ENCODE measurements around the gene CD1B.
"Not testable (repeated sequence)": the region's sequence is repeated elsewhere in the genome, so short reads cannot be mapped to it uniquely, and the experiment has no call there.

CD1B gene

DNA sequence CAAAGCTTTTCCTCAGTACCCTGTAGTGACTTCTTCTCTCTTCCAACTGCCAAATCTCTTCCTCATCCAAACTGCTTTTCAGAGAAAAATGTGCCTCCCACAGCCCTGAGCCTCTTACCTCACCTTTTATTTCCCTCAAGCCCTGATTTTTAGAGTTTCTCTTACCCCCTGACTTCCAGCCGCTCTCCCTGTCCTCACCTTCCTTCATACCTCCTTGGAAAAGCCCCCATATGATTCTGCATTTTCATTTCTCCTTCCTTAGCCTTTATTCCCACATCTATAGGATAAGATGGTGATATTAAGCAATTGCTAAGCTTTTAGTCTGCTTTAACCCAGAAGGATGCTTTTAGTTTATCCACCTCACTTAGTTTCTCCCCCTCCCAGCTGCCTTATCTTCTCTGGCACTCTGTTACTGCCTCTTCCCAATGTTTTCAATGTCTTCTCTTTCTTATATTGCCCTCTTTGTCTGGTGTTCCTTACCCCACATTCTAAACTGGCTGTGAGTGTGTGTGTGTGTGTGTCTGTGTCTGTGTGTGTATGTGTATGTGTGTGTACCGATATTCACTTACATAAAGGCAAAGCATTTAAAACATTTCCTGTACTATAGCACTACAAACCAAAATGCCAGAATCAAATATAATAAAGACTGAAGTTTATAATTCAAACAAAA is at the start of gene CD1B:
TSS of gene CD1B (minus strand) at position 51 of the 670 bp plus-strand sequence. CDS start 108 bp downstream, outside the sequence.
- POLR2A ChIA-PET (ENCODE audit: low non-redundant PET), result no interaction called here
- TF ChIP-seq, protein P1, sequence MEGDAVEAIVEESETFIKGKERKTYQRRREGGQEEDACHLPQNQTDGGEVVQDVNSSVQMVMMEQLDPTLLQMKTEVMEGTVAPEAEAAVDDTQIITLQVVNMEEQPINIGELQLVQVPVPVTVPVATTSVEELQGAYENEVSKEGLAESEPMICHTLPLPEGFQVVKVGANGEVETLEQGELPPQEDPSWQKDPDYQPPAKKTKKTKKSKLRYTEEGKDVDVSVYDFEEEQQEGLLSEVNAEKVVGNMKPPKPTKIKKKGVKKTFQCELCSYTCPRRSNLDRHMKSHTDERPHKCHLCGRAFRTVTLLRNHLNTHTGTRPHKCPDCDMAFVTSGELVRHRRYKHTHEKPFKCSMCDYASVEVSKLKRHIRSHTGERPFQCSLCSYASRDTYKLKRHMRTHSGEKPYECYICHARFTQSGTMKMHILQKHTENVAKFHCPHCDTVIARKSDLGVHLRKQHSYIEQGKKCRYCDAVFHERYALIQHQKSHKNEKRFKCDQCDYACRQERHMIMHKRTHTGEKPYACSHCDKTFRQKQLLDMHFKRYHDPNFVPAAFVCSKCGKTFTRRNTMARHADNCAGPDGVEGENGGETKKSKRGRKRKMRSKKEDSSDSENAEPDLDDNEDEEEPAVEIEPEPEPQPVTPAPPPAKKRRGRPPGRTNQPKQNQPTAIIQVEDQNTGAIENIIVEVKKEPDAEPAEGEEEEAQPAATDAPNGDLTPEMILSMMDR (conservative IDR thresholded peaks at IDR 0.05; ENCODE audit: low read depth), result no peak
- CTCF ChIA-PET, result interaction anchor here (0.7 kb wide), 1 partner anchor 126 kb away, joined by 3 read pairs; no protein-coding TSS in a partner anchor
- DNase-seq (ENCODE audit: low spot score), result no peak
- no peak within 1 kb of the TSS for H3K27ac ChIP-seq

DNA sequence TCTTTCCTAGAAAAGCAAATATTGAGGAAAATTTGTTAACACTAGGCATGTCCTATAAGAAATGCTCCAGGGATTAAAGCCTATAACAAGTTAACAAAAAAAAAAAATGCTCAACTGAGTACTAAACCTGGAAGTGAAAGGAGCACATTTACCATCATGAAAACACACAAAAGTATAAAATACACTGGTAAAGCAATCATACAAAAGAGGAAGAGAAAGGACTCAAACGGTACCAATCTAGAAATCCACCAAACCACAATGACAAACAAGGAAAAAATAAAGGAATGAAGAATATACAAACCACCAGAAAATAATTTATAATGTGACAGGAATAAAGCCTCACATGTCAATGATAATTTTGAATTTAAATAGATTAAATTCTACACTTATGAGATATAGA is 43.5 kb upstream of the CD1B start:
- TF ChIP-seq, protein P1 (conservative IDR thresholded peaks at IDR 0.05; ENCODE audit: low read depth), result no peak
- no peak overlapping the region for H3K27ac ChIP-seq
- no peak for DNase-seq (ENCODE audit: low spot score)
- ChIA-PET POLR2A (ENCODE audit: low non-redundant PET) (no interaction called here), CTCF (no interaction called here)

DNA sequence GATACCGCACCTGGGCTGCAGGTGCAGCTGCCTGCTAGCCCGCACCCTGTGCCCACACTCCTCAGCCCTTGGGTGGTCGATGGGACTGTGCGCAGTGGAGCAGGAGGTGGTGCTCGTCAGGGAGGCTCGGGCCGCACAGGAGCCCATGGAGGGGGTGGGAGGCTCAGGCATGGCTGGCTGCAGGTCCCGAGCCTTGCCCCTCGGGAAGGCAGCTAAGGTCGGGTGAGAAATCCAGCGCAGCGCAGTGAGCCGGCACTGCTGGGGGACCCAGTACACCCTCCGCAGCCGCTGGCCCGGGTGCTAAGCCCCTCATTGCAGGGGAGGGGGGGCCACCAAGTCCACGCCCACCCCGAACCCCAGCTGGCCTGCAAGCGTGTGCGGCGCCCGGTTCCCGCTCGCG is 42.8 kb upstream of the CD1B start:
- POLR2A ChIA-PET (ENCODE audit: low non-redundant PET); CTCF ChIA-PET; H3K27ac ChIP-seq; DNase-seq (ENCODE audit: low spot score): not testable (repeated sequence)

DNA sequence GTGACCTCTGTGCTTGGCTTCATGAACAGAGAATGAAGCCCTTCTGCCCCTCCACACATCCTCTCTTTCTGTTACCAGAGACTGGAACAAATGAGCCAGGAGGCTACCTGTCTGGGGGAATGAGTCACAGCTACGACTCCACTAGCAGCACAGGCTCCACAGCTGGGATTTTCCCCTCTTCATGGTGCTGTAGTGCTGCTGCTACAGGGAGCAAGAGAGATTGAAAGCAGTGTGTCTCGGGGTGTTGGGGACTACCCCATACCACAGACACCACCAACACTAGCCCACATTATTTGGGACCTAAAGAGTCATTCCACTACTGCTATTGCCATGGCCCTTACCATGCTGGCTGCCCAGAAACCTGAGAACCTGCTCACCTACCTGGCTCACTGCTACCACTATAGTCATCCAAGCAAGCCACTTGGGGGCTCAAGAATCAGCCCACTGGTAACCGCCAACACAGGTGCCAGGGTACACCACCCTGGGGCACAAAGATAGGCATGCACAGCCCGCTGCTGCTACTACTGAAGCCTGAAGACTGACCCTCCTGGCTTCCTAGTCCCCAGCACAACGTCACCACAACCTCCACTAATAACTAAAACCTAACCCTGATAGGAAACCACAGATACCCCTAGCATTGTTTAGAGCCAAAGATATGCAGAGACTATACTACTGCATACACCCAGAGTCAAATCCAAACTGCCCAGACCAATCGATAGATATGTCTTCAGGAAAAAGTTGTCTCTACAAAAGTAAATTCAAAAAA is 40.0 kb upstream of the CD1B start:
- H3K27ac ChIP-seq, result no peak overlapping the region
- POLR2A ChIA-PET (ENCODE audit: low non-redundant PET), result no interaction called here
- CTCF ChIA-PET, result no interaction called here
- DNase-seq (ENCODE audit: low spot score), result no peak
- TF ChIP-seq, protein P1 (conservative IDR thresholded peaks at IDR 0.05; ENCODE audit: low read depth), result no peak

DNA sequence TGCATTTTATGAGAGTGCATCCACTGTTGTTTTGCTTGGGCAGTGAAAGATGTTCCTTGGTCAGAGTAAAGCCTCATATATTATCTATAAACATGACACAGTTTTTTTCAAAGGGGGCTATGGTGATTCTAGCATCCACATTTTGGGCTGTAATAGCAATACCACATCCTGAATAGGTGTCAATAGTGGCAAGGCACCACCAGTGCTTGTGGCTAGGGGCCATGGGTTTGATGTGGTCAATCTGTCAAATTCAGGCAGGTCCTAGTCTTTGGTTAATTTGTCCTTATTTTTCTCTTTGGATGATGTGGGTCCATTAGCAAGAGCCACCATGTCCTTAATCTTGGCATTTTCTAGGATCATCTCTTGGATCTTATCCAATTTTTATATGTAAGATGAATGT is 35.5 kb upstream of the CD1B start:
- ChIA-PET POLR2A (ENCODE audit: low non-redundant PET) (no interaction called here), CTCF (interaction anchor here (0.7 kb wide), 1 partner anchor 130 kb away, joined by 3 read pairs; no protein-coding TSS in a partner anchor)
- H3K27ac ChIP-seq, result no peak overlapping the region
- TF ChIP-seq, protein P1 (conservative IDR thresholded peaks at IDR 0.05; ENCODE audit: low read depth), result no peak
- no peak for DNase-seq (ENCODE audit: low spot score)

DNA sequence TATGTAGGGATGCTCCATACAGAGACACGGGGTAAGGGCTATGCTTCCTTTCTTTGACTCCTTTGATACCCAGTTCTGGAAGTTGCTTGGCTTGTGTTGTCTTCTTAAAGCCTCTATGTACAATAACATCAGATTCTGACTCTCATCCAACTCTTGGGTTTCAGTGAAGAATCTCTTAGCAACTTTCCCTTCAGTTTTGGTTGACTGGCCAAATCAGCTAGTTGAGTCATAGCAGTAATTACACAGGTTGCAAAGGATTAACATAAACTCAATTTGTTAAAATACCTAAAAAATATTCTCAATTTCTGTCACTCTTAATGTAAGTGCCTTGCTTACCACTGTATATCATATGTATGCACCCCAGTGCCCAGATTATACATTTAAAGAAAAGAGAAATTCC is 31.6 kb upstream of the CD1B start:
- H3K27ac ChIP-seq, result no peak overlapping the region
- no peak for DNase-seq (ENCODE audit: low spot score)
- CTCF ChIA-PET, result no interaction called here
- TF ChIP-seq, protein P1 (conservative IDR thresholded peaks at IDR 0.05; ENCODE audit: low read depth), result no peak
- POLR2A ChIA-PET (ENCODE audit: low non-redundant PET), result no interaction called here

DNA sequence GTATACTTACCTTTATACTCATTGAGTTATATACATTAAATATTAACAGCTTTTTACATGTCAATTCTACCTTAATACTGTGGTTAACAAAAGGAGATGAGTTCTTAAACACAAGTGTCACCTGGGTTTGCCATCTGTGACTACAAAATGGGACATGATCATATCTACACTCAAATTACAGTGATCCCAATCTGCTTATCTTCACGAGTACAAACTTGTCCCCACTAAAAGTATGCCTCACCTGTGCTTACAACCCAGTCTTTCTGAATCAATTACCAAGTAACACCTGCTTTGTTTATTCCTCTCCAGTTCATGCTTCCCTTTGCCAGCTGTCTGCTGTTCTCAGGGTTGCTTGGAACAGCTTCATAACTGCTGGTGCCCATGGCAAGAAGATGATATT is 31.2 kb upstream of the CD1B start:
- POLR2A ChIA-PET (ENCODE audit: low non-redundant PET), result no interaction called here
- CTCF ChIA-PET, result no interaction called here
- no peak overlapping the region for H3K27ac ChIP-seq
- TF ChIP-seq, protein P1 (conservative IDR thresholded peaks at IDR 0.05; ENCODE audit: low read depth), result no peak
- DNase-seq (ENCODE audit: low spot score), result no peak

Data from RWPE1 (cell line).